Measurements from ENCODE around the gene TBRG4.

Gene TBRG4

DNA sequence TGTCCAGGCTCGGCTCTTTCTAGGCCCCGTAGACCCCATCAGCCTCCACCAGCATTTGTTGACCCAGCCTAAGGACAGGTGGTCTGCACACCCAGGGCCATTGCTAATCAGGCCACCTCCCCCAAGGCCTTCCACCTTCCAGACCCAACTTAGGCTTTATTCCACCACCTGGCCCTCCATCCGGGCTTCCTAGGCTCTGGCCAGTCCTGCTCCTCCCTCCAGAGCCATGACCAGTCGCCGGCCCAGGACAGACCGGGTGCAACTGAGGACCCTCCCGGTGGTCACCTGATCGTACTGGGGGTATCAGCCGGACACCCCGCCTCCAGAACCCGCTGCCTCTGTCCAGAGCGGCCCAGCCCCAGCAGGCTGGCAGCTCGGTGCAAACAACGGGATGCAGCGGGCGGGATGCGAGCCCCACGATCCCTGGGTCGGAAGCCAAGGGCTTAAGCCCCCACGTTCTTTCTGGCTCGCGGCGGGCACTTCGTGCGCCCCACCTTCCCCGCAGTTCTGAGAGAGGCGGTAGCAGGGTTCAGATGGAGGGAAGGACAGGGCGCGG is 23.3 kb downstream of the TBRG4 start:
- DNase-seq = no peak

DNA sequence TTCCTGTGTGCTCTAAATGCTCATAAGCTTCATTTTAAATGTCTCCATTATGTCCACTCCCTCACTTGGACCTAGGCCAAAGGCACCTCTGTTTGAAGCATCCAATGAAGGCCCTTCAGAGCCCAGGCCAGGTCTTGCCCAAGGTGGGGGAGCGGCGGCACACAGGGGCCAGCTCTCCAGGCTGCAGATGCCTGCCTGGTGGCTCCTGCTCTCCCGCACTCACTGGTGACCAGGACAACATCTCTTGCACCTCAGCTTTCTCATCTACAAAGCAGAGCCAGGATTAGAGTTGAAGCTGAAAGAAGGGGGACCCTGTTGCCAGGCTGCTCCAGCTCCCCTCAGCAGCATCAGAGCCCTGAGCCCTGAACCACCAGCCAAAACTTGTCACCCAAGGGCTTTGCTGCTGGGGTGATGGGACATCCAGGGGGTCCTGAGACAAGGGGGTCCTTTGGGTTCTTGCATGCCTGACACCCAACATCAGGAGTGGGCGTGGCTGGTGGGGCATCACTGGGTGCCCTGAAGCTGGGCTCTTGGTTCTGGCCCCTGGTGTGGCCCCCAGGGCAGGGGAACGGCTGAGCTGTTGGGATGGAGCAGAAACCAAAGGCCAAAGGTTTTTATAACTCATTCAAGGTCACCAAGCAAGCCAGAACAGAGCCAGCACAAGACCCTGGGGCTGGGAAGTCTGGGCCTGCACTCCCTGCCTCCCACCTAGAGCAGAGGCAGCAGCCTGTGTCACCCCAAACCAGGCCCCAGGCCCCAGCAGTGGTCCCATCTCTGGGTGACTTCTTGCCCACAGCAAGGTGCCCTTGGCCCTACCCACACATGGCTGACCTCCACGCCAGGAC is 24.0 kb downstream of the TBRG4 start:
- no peak for DNase-seq

DNA sequence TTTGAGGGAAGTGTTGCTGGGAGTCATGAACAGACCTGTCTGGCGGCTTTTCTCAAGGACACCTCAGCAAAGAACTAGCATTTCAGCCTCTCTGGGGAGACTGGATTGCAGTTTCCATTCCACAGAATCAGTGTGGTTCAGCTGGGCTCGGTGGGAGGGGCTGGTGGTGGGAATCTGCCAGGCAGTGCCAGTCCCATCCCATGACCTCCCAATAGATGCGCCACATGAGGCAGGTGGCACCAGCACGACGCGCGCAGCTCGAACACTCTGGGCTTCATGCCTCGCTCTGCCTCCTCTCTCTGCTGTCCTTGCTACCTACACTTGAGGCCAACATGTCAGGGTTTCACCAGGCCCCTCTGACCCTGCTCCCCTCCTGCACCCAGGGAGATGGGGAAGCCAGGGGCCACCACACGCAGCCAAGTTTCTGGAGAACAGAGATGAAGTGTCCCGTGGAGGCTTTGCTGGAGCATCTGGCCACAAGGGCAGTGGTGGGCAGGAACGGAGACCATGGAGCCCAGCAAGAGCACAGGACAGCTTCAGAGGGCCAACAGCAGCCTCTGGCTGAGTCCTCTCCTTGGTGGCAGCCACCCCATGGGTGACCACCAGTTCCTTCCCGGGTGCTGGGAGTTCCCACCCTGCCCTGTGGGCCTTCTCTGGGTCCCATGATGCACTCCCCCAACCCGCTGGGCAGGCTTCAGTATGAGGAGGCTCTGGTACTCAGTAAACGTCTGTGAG is 25.0 kb downstream of the TBRG4 start:
- DNase-seq = no peak

DNA sequence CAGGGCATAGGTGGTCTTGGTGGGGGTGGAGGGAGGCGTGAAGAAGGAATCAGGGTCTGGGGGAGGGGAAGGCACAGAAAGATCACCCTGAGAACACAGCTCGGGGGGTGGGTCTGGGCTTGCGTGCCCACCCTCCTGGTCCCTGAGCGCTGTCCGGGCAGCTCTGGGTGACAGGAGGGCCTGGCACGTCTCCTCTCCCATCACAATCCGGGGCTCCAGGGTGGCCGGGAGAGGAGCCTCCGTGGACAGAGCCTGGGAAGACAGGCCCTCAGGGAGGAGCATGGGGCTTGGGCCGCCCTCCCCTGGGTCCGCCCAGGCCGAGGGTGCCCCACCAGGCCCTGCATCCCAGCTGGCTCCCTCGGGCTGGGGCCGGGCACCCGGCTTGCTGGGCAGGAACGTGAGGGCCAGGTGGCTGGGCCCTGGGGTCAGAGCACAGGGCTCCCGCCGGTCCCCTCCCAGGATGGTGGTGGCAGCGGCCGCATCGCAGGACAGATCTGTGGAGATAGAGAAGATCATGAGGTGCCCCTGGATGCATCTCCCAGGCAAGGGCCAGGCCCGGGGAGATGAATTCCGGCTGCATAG is 25.8 kb downstream of the TBRG4 start:
- no peak for DNase-seq

DNA sequence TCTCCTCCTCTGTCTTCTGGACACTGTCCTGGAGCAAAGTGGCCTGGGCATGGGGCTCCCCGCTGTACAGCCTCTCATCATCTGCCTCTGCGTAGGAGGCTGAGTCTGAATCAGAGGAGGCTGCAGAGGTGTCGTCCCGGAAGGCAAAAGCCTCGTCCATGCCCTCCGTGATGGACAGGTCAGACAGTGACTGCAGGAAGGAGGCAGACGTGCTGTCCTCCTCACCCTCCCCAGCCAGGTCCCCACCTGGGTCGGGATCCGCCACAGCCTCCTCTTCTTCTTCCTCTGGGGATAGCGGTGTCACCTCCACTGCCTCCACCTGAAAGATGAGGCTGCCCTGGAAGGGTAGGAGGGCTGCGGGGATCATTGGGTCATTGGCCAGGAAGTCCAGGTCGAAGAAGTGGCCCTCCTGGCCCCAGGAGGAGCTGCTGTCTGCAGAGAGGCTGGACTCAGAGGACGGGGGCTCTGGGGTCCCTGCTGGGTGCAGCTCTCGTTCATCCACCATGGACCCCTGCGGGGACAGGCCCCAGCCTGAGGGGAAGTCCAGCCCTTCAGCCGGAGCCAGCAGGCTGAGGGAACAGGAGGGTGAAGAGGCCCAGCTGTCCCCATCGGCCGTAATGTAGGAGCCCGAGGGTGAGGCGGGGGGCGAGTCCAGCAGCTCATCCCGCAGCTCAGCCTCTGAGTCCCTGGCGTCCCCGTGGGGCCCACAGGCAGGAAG is 26.4 kb downstream of the TBRG4 start:
- DNase-seq = no peak

DNA sequence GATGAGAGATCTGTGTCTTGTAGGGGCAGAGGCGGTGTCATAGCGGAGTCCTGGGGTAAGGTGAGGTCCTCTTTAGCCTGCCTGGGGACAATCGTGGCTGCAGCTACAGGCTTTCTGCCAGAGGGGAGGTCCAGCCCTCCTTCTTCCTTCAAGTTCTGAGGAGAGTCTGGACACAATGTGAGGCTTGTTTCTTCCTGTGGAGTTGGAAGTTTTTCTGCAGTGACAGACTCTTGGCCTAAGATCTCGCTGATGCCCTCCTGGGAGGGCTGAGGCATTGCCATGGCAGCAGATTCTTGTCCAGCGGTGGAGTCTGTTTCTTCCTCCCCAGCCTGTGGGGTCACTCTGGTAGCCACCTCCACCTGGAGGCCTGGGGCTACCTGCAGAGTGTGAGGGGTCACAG is 27.2 kb downstream of the TBRG4 start:
- DNase-seq = no peak

DNA sequence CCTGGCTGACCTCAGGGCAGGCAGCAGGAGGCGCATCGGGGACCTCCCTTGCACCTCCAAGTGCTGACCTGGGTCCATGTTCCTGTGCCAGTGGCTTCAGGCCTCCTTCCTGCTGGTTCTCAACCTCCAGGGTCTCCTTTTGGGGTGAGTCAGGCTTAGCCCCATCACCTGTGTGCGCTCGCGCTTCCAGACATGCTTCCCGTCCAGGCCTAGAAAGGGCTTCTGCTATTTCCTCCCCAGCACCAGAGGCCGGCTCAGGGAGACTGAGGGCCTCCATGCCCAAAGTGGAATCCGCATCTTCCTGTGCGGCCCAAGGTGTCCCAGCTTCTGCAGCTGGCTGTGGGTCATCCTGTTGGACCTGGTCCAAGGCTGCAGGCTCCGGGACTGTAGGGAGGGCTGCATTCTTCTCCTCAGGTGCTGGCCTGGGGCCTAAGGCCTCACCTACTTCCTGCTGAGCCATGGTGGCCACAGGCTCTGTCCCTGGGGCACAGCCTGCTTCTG is 28.6 kb downstream of the TBRG4 start:
- DNase-seq = no peak

DNA sequence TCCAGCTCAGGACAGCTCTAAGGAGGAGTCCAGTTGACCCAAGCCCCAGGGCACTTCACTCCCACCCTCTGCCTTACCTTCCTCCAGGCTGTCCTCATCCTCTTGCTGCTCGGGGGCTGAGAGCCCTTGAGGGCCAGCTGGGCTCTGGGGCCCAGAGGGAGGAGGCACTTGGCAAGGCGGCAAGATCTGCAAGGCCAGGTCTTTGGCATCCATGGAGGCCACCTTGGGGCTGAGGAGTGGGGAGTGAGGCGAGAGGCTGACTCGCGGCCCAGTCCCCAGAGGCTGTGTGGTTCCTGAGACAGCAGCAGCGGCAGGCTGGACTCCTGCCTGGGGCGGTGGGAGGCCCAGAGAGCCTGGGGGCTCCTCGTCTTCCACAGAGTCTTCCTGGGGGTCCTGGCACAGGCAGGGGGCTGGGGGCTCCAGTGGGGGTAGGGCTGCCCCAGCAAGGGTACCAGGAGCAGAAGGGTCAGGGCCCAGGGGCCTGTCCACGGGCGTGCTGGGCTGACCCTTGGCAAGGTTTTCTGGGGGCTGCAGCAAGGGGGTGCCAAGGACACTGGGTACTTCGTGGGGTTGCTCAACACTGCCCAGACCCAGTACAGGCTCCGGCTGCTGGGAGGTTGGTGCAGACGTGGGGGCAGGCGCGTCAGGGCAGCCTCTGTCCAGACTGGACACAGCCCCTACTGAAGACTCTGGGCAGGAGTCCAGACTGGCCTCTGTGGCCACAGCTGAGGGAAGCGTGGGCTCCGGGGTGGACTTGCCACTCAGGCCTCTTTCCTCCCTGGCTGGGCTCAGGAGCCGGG is 29.3 kb downstream of the TBRG4 start:
- no peak for DNase-seq

DNA sequence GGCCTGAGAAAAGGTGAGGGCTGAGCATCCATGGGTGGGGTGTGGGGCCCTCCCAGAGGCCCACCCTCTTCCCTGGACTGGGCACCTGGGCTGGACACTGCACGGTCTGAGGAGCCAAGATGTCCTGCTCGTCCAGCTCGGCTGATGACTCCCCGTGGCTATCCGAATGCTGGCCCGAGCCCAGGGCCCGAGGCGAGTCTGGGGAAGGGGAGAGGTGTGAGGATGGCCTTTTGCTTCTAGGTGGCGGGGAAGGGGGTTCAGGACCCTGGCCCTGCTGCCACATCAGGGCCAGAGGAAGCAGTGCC is 29.9 kb downstream of the TBRG4 start:
- no peak for DNase-seq

DNA sequence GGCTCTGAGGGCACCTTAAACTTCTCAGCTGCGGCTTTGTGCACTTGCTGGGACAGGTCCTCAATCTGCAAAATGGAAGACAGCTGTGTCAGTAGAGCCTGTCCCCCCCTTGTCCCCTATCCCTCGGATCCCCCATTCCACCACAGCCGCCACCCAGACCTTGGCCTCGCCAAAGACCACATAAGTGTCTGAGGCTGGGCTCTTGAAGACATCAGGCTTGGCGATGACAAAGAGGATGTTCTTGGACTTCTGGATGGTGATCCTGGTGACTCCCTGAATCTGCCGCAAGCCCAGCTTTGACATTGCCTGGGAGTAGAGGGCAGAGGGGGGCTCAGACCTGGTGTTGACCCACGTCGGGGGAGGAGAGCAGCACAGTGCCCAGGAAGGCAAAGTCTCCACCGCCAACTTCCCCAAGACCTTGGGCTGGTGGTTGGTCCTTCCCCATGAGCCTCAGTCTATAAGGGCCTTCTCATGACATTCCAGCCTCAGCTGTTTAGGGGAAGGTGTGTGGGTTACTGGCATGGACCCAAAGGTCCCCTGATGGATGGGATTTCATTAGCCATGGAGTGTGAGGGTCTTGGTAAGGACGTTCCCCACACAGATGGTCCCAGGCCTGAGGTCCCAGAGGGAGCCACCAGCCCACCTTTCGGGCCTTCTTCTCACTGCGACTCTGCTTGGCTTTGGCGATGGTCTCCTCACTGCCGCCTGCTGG is 30.4 kb downstream of the TBRG4 start:
- DNase-seq = no peak

DNA sequence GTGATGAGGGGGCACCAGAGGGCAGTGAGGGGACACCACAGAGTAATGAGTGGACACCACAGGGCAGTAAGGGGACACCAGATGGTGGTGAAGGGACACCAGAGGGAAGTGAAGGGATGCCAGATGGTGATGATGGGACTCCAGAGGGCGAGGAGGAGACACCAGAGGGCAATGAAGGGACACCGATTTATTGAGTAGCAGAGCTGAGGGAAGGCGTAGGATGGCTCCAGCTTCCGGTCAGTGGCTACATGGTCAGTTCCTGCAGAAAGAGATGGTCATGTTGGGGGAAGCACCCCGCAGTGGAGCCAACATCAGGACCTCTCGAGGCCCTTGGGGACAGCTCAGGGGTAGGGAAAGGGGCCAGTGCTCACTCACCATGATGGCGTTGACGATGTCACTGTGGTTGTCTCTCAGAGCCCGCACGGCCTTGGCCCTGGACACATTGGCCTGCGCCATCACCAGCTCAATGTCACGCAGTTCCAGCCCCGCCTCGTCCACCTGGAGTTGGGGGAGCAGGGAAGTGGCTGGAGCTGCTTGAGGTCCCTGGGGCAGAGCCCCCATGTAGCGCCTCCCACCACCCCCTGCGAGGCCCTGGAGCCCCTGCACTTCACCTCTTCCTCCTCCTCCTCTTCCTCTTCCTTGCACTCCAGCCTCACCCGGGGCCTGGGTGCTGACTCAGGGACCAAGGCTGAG is 31.1 kb downstream of the TBRG4 start:
- DNase-seq = no peak

DNA sequence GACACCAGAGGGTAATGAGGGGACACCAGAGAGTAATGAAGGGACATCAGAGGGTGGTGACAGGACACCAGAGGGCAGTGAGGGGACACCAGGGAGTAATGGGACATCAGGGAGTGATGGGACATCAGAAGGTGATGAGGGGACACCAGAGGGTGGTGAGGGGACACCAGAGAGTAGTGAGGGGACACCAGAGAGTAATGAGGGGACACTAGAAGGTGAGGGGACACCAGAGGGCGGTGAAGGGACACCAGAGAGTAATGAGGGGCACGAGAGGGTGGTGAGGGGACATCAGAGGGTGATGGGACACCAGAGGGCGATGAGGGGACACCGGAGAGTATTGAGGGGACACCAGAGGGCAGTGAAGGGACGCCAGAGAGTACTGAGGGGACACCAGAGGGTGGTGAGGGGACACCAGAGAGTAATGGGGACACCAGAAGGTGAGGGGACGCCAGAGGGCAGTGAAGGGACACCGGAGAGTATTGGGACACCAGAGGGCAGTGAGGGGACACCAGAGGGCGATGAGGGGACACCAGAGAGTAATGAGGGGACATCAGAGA is 33.3 kb downstream of the TBRG4 start:
- DNase-seq = no peak

DNA sequence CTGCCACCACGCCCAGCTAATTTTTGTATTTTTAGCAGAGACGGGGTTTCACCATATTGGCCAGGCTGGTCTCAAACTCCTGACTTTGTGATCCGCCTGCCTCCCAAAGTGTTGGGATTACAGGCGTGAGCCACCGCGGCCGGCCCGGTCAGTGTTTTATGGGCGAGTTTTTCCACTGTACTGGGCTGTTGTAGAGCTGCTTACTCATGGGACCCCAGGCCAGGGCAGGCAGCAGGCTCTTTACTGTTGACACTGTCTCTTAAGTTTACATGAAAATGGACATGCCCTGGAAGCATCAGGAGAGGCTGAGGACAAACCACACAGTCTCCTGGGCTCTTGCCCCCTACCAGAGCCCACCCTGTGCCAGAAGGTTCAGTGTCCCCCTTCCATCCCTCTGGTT is 33.9 kb downstream of the TBRG4 start:
- DNase-seq = no peak

DNA sequence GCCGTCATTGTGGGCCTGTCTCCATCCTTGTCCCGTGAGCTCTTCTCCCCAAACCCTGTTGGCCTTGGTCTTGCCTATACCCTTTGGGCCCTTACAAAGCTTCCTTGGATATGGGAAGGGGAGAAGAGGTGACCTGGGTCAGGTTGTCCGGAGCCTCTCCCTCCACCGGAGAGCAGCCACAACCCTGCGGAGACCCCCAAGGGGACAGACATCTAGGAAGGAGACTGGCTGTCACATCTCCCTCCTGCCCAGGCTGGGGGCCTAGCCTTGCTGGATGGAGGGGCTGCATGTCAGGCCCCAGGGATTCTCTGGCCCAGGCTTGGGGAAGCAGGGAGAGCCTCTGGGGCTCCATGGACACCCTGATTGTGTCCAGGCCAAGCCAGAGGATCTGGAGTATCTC is 34.6 kb downstream of the TBRG4 start:
- DNase-seq = no peak

DNA sequence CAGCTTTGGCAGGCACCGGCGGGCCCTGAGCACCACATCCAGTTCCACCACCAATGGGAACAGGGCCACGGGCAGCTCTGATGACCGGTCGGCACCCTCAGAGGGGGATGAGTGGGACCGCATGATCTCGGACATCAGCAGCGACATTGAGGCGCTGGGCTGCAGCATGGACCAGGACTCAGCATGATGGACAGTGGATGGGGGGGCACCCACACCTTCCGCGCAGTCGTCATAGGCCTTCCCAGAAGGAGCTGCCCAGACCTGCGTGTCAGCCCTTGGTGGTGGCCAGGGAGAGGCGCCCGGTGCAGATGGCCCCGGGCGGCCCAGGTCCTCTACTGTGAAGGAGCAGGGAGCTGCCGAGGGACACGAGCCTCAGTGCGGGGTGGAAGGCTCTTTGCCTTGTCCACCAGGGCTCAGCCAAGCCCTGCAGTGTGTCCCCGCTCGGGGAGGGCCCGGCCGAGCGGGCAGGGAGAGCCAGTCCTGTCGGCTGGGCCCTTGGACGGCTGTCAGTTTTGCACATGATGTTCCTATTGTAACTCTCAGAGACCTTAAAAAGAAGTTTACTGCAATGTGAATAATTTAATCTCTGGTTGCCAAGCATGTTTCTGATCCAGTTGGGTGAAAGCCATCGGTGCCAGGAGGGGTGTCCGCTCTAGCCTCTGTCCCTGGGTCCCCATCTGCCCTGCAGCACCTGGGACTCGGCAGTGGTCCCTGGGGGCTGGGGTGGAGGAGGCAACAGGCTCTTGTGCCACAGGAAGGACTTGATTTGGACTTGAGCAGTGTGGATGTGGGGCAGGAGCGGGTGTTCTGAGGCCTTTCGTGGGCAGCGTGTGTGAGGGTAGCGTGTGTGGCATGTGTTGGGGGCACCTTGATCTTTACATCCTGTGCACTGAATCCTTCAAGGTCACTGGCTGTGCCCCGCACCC is 35.4 kb downstream of the TBRG4 start:
- DNase-seq = no peak

DNA sequence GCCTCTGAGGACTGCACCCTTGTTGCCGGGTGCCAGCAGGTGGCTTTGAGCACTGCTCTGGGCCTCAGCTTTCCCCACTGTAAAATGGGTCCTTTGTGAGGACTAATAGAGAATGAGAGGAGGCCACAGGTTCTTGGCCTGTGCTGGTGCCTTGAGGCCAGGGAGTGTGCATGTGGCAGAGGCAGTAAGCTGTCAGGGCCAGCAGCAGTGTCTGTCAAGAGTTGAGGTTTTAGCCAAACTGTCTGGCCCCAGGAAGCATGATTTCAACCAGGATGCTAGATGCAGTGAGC is 36.2 kb downstream of the TBRG4 start:
- no peak for DNase-seq

DNA sequence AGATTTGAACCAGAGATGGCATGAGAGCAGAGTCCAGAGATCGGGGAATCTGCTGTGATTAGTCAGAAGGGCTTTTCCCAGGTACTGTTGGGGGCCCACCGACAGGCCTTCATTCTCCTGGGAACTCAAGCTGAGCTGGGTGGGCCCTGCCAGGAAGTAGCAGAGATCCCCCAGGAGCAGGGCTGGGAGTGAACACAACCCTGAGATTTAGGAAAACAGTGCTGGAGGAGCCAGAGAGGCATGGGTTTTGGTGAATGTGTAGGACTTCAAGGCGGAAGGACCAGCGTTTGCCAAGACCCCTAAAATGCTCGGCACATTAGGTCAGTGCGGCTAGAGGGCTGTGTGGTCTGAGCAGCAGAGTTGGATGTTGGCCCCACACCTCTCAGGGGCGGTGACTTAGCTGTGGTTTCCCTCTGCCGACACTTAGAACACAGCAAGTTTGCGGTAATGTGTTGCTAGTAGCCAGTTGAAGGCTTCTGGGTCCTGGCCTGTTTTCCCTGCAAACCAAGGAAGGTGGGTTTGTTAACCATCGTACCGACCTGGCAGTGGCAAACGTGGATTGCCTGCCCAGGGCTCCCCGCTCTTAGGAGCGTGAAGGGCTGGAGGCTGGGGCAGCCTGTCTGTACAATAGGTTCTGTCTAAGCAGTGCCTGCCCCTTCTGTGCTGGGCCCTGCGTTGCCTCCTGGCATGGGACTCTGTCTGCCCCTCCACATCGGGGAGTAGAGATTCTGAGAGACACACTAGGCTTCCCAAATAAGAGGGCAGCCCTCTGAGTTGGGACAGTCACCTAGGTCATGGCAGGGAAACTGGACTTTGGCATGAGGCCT is 36.8 kb downstream of the TBRG4 start:
- DNase-seq = no peak

DNA sequence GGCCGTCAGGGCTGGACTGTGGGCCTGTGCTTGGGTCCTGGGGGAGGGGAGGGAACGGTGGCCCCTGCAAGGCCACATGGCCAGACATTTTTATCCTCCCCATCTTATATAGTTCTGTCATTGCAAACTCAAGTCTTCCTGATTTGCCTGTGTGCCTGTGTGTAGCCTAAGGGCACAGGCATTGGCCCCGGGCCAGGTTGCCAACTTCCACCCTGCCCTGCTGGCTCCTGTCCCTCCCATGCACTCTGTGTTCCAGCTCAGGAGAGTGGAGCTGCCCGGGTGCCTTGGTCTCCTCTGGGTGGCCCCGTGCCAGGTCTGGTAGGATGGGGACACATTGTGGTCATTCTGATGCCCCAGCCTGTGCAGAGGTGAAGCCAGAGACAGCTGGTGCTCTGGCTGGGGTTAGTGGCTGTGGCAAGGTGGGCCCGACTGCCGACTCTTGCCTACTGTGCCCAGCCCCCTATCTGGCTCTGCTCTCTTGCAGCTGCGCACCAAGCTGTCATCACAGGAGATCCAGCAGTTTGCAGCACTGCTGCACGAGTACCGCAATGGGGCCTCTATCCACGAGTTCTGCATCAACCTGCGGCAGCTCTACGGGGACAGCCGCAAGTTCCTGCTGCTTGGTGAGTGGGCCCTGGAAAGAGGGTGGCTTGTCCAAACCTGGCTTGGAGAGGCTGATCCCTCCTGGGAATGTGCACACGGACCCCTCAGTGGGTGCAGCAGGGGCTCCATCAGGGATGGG is 37.5 kb downstream of the TBRG4 start:
- no peak for DNase-seq

All from suppressor macrophage treated with lipopolysaccharide for 4 hours (primary cell).